HepG2 (cell line): ENCODE data around the gene LIPH. TPM values are rescaled to one million over a fixed set of nuclear protein-coding genes. Genes with fewer than 3 reads are reported as not detected.
A peak's percentile ranks its signal among the peaks of the same experiment; 100 is the strongest.

Experiments
- ATAC-seq: fragments of 200-7000 bp; cut with Tn5 transposase; 3 replicates; pipeline ENCODE4 v1.9.1; 2020; ENCODE audit warnings: mild to moderate bottlenecking, moderate library complexity
- BruUV-seq: library from RNA; stranded (reverse); fragments of 400-500 nt; replicated peaks from 2 replicates; lab custom pipeline; 2021; lab: Mats Ljungman, UMichigan
- CTCF ChIA-PET: fragments of 300-600 bp; formaldehyde crosslinking; extraction: SDS; loops from one replicate; lab custom pipeline; 2021; ENCODE audit warnings: low total read pairs, inconsistent platforms, low intra/inter-chr PET ratio; lab: Yijun Ruan, JAX
- POLR2A ChIA-PET: fragments of 350-600 bp; sonication (Branson Sonifier 250); formaldehyde crosslinking; loops from one replicate; lab custom pipeline; 2020; ENCODE audit warnings: antibody characterized with exemption, inconsistent platforms; lab: Yijun Ruan, JAX
- DNase-seq: peaks from one replicate; pipeline ENCODE4 v3.0.0-alpha.2; 2015; ENCODE audit warnings: low spot score
- FAIRE-seq: peaks from 3 replicates; lab custom pipeline; 2011; peaks lifted over from hg19 to GRCh38; lab: Jason Lieb, UNC
- H2AFZ ChIP-seq: one replicate; pipeline ENCODE4 v1.6.1; 2011; ENCODE audit warnings: low read length, inconsistent platforms
- H3K27ac ChIP-seq: fragments of 300-600 bp; 3 replicates; pipeline ENCODE4 v1.8.0; 2011; ENCODE audit warnings: mixed run types, mild to moderate bottlenecking, mixed read lengths, low read length, inconsistent platforms; ENCODE audit not compliant: insufficient read depth; ENCODE audit errors: extremely low read length
- H3K27me3 ChIP-seq, 2 experiments: fragments of 200-600 bp in 1 of 2; 2 replicates in 1 of 2; 3 replicates in 1 of 2; pipeline versions ENCODE4 v1.6.0 to v1.8.0; 2011; ENCODE audit warnings: low read length in 2 of 2, mild to moderate bottlenecking in 2 of 2, moderate library complexity in 2 of 2, inconsistent platforms in 1 of 2; ENCODE audit not compliant: insufficient read depth in 2 of 2, control insufficient read depth in 1 of 2
- H3K36me3 ChIP-seq, 2 experiments: fragments of 200-600 bp in 1 of 2; replicated peaks in 1 of 2; 2 replicates in 1 of 2; 3 replicates in 1 of 2; pipeline versions ENCODE4 v1.5.1 to v1.8.0; 2011; ENCODE audit warnings: low read length in 2 of 2, inconsistent platforms in 1 of 2; ENCODE audit not compliant: insufficient read depth in 2 of 2, control insufficient read depth in 1 of 2
- H3K4me1 ChIP-seq: 2 replicates; pipeline ENCODE4 v1.5.1; 2012; ENCODE audit warnings: low read length, inconsistent platforms; ENCODE audit not compliant: insufficient read depth
- H3K4me2 ChIP-seq: 2 replicates; pipeline ENCODE4 v1.6.0; 2011; ENCODE audit warnings: low read depth, low read length, inconsistent platforms
- H3K4me3 ChIP-seq, 3 experiments: fragments of 200-600 bp in 1 of 3; sonication (generic), shearing (Covaris generic) in 1 of 3; replicated peaks in 1 of 3; 2 replicates each; pipeline ENCODE4 v1.5.1; 2011 to 2016; ENCODE audit warnings: low read length in 3 of 3, inconsistent platforms in 2 of 3, low read depth in 2 of 3, mild to moderate bottlenecking in 2 of 3, control low read depth in 1 of 3, mixed read lengths in 1 of 3; ENCODE audit not compliant: insufficient read depth in 1 of 3
- H3K79me2 ChIP-seq: one replicate; pipeline ENCODE4 v1.6.1; 2011; ENCODE audit warnings: low read length, inconsistent platforms; ENCODE audit not compliant: insufficient read depth
- H3K9ac ChIP-seq: 2 replicates; pipeline ENCODE4 v1.6.0; 2011; ENCODE audit warnings: mild to moderate bottlenecking, low read depth, low read length, inconsistent platforms; ENCODE audit not compliant: insufficient read depth
- H3K9me3 ChIP-seq: 2 replicates; pipeline ENCODE4 v1.5.1; 2012; ENCODE audit warnings: mild to moderate bottlenecking, low read length
- H4K20me1 ChIP-seq: 2 replicates; pipeline ENCODE4 v1.6.0; 2011; ENCODE audit warnings: inconsistent platforms, mild to moderate bottlenecking, low read length, moderate library complexity; ENCODE audit not compliant: insufficient read depth
- CEBPB ChIP-seq: IDR thresholded peaks from 2 replicates; pipeline ENCODE4 v1.6.1; 2011; ENCODE audit warnings: low read depth, low read length, improper control_type of control experiment, borderline replicate concordance
- CEBPG ChIP-seq: IDR thresholded peaks from 2 replicates; pipeline ENCODE4 v1.6.1; 2016
- ELF3 ChIP-seq: IDR thresholded peaks from 2 replicates; pipeline ENCODE4 v1.6.1; 2016; ENCODE audit warnings: missing genetic modification reagents, missing compliant biosample characterization
- ETV5 ChIP-seq: IDR thresholded peaks from 2 replicates; pipeline ENCODE4 v1.6.1; 2018; ENCODE audit warnings: missing biosample characterization, missing genetic modification reagents, inconsistent platforms, borderline replicate concordance
- GRHL1 ChIP-seq: sonication (generic); formaldehyde crosslinking; conservative IDR thresholded peaks from 2 replicates; pipeline ENCODE4 v1.8.0; 2022; ENCODE audit warnings: missing genetic modification reagents
- HMG20A ChIP-seq: IDR thresholded peaks from 2 replicates; pipeline ENCODE4 v1.6.1; 2016; ENCODE audit warnings: borderline replicate concordance
- ZNF18 ChIP-seq: sonication (generic); formaldehyde crosslinking; IDR thresholded peaks from 2 replicates; pipeline ENCODE4 v1.8.0; 2022; ENCODE audit warnings: mild to moderate bottlenecking, missing genetic modification reagents; ENCODE audit not compliant: insufficient replicate concordance
- WGBS: methylation state at CpG from one replicate; pipeline ENCODE4 v1.1.6; 2017; ENCODE audit warnings: low lambda C conversion rate; 5-methylcytosine and 5-hydroxymethylcytosine counted together
- in situ Hi-C: cut with HindIII; loops from 2 replicates; pipeline ENCODE4 v1.10.0; 2017; ENCODE audit warnings: low pct_unique_long_range_greater_than_20kb; ENCODE audit not compliant: extremely low pct_ligation_motif_present
- intact Hi-C: fragments of 100-400 bp; cut with micrococcal nuclease; formaldehyde crosslinking; loops from one replicate; pipeline ENCODE4 v1.10.0; 2022; ENCODE audit not compliant: unreplicated experiment
- polyA plus RNA-seq, 8 experiments: library from polyadenylated mRNA; depleted of rRNA in 3 of 8; stranded (reverse) in 7 of 8; unstranded in 1 of 8; fragments of >200 nt; fragmentation: Illumina TruSeq in 4 of 8; extraction: Trizol in 4 of 8; gene quantifications; 2 replicates each; pipeline versions ENCODE4 v1.2.1 to v1.2.3, GENCODE V29; 2011 to 2016; ENCODE audit warnings: low read depth in 4 of 8, missing spikeins in 1 of 8, mixed read lengths in 1 of 8; ENCODE audit not compliant: insufficient read depth in 1 of 8
- total RNA-seq, 5 experiments: library from RNA; depleted of rRNA; stranded (reverse); fragments of >200 nt; fragmentation: Illumina TruSeq; extraction: Trizol; gene quantifications; 2 replicates each; pipeline ENCODE4 v1.2.3, GENCODE V29; 2016; ENCODE audit warnings: low read depth in 1 of 5
- TF ChIP-seq, protein P1 (sequence below): IDR thresholded peaks from 2 replicates; pipeline ENCODE4 v1.4.0; 2020; ENCODE audit warnings: mild to moderate bottlenecking, missing genetic modification reagents

LIPH gene
- total and polyA plus RNA-seq, 2 of the 13 experiments (the other 11 are each of a cell fraction or from before 2014, with no cell fraction given): 0.09 to 0.34 TPM

DNA sequence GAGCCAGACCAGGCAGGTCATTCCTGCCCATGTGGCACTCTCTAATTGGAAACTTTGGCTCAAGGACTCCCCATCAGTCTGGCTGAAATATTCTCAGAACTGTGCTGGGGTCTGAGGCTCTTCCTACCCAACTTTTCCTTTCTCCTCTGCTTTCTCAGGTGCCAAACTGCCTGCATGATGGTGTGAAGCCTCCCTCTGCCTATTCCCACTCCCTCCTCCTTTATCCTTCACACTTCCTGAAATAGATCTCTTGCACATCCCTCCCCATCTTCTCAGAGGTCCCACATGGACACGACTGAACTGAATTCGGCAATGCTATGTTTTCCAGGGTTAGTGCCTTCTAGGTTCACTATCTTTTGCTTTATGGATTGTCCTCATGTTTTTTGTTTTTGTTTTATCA lies 12.5 kb downstream of the LIPH start:
- H3K79me2 ChIP-seq: no peaks in the 10 kb centered on the region
- POLR2A ChIA-PET: no interaction called here
- H3K36me3 ChIP-seq: no peaks in the 10 kb centered on the region
- H3K9ac ChIP-seq: no peak overlapping the region
- ATAC-seq (no peak), FAIRE-seq (no peak)
- in situ Hi-C loops: no loop called here
- CTCF ChIA-PET: no interaction called here
- H3K4me1 ChIP-seq: peaks cover 18% of the 10 kb centered on the region
- no peak overlapping the region for H3K4me2 ChIP-seq
- TF ChIP-seq ZNF18 (CRISPR knock-in tag): peak; percentile 92
- TF ChIP-seq GRHL1: no peak
- TF ChIP-seq, all 625 proteins: peak for 1
- Histone ChIP-seq H3K4me3 (no peak overlapping the region), H4K20me1 (no peaks in the 10 kb centered on the region), H3K27ac (no peak overlapping the region), H3K27me3 (no peaks in the 10 kb centered on the region), H3K9me3 (no peaks in the 10 kb centered on the region), H2AFZ (no peak overlapping the region)
- BruUV-seq: no TSS peak
- intact Hi-C loops: no loop called here
- WGBS: 26% methylated on average over 2 of the region's 2 CpGs
- no peak for DNase-seq

- H3K4me3 ChIP-seq: no peak overlapping the region
- in situ Hi-C loops: no loop called here
- no peaks in the 10 kb centered on the region for H3K36me3 ChIP-seq
- peak; percentile 10 for DNase-seq
- no peak for FAIRE-seq
- H3K9ac ChIP-seq: no peak overlapping the region
- intact Hi-C loops: no loop called here
- H2AFZ ChIP-seq: no peak overlapping the region
- H3K4me1 ChIP-seq: peaks cover 11% of the 10 kb centered on the region; the same call in 1 of the 2 replicates
- CTCF ChIA-PET: no interaction called here
- H4K20me1 ChIP-seq: no peaks in the 10 kb centered on the region
- H3K27ac ChIP-seq: no peak overlapping the region
- no peaks in the 10 kb centered on the region for H3K79me2 ChIP-seq
- H3K4me2 ChIP-seq: peak overlapping the region; percentile 45; the same call in 1 of the 2 replicates
- BruUV-seq: no TSS peak
- ATAC-seq: no peak
- POLR2A ChIA-PET: no interaction called here
- no peaks in the 10 kb centered on the region for H3K27me3 ChIP-seq
- H3K9me3 ChIP-seq: no peaks in the 10 kb centered on the region
- 22% methylated on average over 9 of the region's 9 CpGs for WGBS
- TF ChIP-seq ELF3 (CRISPR knock-in tag) (peak; percentile 31; the same call in 1 of the 2 replicates), ETV5 (peak; percentile 20; the same call in 1 of the 2 replicates), CEBPG (CRISPR knock-in tag) (0 out of 2 replicates have a peak, but pooled peaks have one; percentile 24), CEBPB (peak; percentile 36; the same call in 1 of the 2 replicates), HMG20A (CRISPR knock-in tag) (peak; percentile 51; the same call in 1 of the 2 replicates)
- TF ChIP-seq, protein P1, sequence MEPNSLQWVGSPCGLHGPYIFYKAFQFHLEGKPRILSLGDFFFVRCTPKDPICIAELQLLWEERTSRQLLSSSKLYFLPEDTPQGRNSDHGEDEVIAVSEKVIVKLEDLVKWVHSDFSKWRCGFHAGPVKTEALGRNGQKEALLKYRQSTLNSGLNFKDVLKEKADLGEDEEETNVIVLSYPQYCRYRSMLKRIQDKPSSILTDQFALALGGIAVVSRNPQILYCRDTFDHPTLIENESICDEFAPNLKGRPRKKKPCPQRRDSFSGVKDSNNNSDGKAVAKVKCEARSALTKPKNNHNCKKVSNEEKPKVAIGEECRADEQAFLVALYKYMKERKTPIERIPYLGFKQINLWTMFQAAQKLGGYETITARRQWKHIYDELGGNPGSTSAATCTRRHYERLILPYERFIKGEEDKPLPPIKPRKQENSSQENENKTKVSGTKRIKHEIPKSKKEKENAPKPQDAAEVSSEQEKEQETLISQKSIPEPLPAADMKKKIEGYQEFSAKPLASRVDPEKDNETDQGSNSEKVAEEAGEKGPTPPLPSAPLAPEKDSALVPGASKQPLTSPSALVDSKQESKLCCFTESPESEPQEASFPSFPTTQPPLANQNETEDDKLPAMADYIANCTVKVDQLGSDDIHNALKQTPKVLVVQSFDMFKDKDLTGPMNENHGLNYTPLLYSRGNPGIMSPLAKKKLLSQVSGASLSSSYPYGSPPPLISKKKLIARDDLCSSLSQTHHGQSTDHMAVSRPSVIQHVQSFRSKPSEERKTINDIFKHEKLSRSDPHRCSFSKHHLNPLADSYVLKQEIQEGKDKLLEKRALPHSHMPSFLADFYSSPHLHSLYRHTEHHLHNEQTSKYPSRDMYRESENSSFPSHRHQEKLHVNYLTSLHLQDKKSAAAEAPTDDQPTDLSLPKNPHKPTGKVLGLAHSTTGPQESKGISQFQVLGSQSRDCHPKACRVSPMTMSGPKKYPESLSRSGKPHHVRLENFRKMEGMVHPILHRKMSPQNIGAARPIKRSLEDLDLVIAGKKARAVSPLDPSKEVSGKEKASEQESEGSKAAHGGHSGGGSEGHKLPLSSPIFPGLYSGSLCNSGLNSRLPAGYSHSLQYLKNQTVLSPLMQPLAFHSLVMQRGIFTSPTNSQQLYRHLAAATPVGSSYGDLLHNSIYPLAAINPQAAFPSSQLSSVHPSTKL (CRISPR knock-in tag): peak; percentile 53
Measured at GRCh38 chr3:185537369-185537970, 14.9 kb downstream of the LIPH start.
